GM11168 (cell line): Measurements from ENCODE around the gene GOLGA8B.
"Not testable (repeated sequence)": the region's sequence is repeated elsewhere in the genome, so short reads cannot be mapped to it uniquely, and the experiment has no call there.

Experiments used
- in situ Hi-C: fragments of 300-500 bp; cut with MboI; formaldehyde crosslinking; loops from one replicate; pipeline ENCODE4 v1.12.0; 2022; ENCODE audit warnings: low sequenced_read_pairs; ENCODE audit not compliant: unreplicated experiment

The GOLGA8B gene

DNA sequence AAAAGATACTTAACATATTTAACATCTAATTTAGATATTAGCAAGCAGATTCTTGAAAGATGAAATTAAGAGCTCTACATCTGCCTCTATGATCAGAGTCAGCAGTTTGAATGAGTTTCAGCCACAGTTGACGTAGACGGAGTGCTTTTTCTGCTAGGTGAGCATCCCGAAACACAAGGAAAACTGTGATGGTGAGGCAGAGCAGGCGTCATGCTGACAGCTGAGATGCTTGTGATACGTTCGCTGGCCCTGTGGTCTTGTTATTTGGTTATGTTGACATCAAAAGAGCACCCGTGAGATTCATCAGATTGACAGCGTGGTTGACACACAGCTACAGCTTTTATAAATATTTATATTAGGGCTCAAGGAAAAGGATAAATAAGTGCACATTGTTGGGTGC is 19.6 kb upstream of the GOLGA8B start:
- in situ Hi-C loops: loop anchor here (25.0 kb wide), 1 partner anchor 309 kb away; no protein-coding TSS in a partner anchor

DNA sequence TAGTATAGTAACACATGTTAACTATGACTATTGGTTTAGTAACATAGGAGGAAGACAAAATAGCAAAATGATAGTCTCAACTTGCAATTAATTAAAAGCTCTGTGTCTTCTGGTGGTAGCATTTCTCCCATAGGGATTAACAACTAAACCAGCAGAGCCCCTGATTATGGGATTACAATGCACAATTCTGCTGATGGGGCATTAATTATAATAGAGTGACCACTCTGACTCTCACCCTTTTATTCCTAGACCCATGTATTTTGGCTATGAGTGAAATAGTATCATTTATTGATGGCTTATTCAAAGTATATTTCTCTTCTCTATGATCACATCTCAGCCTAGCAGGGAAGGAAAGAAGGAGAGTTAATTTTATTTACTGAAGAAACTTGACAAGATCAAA is 17.5 kb upstream of the GOLGA8B start:
- in situ Hi-C loops: loop anchor here (25.0 kb wide), 1 partner anchor 311 kb away; no protein-coding TSS in a partner anchor

DNA sequence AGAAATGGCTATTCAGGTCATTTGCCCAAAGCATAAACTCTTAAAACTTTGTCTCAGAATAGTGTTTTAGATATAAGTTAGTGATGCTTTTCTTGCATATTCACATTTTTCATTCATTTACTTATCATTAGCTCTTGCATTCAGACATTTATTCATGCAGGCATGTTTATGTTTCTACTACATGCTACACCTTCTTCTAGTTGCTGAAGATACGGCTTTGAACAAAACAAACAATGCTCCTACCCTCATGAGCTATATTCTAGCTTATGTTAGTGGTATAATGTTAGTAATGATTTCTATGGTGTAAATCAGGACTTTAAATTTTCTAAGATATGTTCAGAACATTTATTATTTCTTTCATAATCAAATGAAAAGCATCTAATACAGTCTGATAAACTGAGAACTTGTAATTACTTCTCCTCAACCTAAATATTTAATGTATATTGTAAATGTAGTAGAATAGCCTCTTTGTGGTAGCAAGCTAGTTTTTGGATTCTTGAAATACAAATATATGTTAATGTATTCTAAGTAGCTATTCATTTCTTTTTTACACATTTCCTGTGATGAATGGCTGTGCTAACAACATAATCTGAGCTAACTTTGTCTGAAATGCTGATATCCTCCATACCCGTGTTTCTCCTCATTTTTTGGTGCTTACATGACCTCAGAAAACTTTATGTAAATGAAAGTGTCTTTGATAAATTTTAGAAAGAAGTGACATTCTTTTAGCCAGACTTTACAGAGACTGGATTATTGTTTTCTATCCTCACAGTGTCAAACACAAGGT is 15.5 kb upstream of the GOLGA8B start:
- in situ Hi-C loops: no loop called here

DNA sequence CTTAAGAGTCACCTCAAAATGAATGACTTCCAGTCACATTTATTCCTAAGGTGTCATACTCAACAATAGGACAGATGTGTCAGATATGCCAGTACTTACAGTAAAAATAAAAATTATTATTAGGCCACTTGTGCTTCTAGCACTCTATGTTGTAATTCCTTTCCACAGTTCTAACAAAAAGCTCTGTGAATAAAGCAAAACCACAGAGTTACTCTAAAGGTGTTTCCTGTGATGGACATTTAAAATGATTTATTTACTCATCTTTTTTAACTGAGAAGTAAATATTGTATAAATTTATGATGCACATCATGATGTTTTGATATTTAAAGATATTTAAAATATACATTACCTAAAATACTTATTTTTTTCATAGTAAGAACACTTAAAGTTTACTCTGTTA is 13.9 kb upstream of the GOLGA8B start:
- in situ Hi-C loops: no loop called here

DNA sequence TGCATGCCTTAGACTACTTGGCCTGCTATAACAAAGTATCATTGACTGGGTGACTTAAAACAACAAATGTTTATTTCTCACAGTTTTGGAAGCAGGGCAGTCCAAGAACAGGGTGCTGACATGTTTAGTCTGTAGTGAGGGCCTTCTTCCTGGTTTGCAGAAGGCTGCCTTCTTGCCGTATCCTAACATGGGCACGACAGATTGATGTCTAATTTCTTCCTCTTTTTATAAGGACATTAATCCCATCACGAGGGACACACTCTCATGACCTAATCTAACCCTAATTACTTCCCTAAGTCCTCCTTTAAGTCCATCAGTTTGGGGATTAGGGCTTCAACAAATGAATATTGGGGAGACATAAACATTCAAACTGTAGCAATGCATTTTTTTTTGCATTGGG is 10.9 kb upstream of the GOLGA8B start:
- in situ Hi-C loops: no loop called here

DNA sequence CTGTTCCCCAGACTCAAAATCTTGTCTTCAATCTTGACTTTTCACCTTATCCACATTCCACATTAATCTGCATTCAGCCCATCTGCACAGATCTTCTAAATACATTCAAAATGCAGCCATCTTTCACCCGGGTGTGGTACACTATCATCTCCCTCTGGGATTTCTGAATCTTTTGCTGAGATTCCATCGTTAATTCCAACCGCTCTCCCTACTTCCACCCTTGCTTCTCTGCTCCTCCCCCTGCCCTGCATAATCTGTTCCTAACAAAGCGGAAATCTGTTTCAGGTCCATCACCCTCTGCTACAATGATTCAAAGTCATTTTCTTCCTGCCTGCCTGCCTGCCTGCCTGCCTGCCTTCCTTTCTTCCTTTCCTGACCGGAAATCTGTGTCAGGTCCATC is 7.9 kb upstream of the GOLGA8B start:
- in situ Hi-C loops: no loop called here

DNA sequence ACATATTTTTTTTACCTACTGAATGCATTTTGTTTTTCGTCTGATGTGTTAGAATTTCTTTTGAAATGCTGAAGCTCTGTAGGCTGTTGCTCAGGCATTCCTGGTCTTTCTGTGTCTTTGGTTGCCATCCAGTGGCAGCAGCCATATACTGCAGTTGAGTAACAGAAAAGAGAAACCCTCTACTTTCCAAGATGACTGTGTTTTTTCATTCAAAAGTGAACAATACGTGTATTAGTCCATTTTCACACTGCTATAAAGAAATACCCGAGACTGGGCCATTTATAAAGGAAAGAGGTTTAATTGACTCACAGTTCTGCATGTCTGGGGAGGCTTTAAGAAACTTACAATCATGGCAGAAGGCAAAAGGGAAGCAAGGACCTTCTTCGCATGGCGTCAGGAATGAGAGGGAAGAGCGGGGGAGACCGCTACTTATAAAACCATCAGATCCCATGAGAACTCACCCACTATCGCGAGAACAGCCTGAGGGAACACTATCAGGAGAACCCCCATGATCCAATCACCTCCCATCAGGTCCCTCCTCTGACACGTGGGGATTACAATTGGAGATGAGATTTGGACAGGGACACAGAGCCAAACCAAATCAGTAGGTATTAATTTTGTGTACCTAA is 4.7 kb upstream of the GOLGA8B start:
- in situ Hi-C loops: no loop called here

DNA sequence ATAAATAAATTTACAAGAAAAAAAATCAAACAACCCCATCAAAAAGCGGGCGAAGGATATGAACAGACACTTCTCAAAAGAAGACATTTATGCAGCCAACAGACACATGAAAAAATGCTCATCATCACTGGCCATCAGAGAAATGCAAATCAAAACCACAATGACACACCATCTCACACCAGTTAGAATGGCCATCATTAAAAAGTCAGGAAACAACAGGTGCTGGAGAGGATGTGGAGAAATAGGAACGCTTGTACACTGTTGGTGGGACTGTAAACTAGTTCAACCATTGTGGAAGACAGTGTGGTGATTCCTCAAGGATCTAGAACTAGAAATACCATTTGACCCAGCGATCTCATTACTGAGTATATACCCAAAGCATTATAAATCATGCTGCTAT is 2.5 kb upstream of the GOLGA8B start:
- in situ Hi-C loops: not testable (repeated sequence)

DNA sequence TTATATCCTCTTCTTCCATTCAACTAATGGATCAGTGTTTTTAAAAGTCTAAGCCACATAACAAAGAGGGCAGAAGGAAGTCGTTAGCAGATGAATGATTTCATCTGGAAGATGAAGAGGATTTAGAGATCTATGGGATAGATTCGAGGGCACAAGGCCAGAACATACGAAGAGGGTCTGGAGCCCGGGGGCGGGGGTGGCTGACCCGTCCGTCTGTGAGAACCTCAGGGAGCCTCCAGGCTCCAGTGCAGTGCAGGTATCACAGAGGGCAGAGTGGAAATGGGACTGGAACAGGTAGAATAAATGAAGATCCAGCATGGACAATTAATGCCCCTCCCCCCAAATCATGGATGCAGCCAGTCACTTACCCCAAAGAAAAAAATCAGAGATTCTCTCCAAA is 1.5 kb upstream of the GOLGA8B start:
- in situ Hi-C loops: loop anchor here (5.0 kb wide), 1 partner anchor 68 kb away; no protein-coding TSS in a partner anchor

DNA sequence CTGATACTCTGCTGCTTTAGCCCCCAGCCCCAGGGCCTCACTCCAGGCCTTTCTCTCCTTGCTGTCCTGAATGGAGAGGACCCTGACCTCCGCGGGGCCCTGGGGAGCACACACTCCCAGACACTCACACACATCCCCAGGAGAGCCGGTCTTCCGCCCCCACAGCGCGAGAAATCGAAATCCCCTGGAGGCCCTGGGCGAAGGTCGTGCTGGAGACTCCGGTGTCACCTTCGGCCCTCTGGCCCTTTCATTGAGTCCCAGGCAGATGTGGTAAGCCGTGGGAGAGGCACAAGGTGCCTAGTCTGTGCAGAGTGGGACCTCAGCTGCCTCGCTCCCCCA is 848 bp upstream of the GOLGA8B start:
- in situ Hi-C loops: loop anchor here (5.0 kb wide), 1 partner anchor 67 kb away; no protein-coding TSS in a partner anchor

DNA sequence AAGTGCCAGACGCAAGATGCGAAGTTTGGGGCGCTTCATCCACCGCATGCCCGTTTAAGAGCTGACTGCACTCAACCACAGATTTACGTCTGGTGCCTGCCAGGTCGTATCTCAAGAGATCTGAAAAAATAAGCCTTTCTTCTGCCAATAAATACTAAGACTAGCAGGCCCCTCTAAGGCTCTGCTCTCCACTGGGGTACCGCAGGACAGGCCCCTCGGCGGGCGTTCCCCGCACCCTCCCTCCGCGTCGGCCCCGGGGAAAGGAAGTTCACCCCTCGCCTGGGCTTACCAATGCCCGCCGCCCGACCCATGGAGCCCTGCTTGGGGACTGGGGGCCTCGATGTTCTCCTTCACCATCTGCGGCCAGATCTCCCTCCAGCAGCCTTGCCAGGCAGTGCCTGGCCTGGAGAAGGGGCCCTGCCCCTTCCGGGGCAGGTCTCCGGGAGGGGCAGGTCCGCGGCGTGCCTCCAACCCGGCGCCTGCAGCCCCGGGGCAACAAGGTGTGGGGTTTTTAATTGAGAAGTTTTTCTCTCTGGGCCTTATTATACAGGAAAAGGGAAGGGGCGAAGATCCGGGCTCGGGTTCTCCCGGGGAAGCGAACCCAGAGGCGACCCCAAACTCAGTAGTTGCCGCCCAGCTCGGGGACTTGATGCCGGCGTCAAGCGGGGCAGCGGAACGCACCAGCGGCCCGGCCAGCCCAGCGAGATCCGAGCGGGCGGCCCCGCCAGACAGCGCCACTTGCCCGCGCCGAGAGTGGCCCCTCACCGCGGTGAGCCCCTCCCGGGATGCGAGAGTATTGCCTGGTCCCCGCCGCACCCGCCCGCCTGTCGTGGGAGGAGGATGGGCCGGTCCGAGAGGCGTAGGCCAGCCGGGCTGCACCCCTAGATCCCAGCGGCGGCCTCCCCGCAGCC is 735 bp downstream of the GOLGA8B start:
- in situ Hi-C loops: loop anchor here (5.0 kb wide), 1 partner anchor 65 kb away; no protein-coding TSS in a partner anchor

DNA sequence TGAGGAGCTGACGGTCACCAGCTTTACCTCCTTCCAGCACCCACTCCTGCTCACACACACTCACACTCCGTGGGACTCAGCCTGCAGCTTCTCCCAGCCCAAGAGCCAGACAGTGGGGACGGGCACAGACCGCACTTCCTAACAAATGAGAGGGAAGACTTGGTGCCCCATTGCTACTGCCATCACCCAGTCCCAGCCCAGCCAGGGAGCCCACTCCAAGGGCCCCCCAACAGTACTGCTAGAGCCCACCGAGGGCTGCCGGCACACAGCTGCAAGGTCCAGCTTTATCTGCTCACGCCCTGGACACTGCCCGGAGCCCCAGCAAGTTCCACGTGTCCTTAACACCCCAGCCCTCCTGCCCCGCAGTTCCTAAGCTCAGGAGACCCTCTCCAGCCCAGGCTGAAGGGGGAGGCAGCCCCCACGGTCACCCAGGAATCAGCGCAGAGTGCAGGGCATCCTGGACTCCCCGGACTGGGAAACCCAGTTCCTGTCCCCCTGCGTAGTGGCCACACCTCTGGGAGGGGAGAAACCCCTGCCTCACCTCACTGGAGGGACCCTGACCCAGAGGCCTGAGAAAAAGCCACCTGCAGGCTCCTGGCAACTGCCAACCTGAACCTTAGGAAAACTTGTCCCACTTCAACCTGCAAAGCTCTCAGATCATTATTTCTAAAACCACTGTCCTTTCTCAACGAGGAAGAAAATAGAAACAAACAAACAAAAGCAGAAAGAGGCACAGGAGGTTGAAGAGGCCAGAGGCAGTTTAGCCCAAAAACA is 1.6 kb downstream of the GOLGA8B start:
- in situ Hi-C loops: loop anchor here (5.0 kb wide), 1 partner anchor 65 kb away; no protein-coding TSS in a partner anchor

DNA sequence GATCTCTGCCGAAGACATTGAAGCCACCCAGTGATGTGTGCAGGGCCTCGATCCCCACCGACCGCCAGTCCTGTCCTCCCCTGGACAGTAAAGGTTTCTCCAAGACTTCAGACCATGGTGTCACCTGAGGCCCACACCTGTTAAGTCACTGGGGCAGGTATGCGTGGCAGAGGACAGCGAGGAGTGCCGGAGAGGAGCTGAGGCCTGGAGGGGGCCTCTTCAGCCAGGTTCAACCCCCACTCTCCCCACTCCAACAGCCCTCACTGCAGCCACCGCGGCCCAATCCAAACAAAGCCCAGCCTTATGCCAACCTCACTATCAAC is 2.4 kb downstream of the GOLGA8B start:
- in situ Hi-C loops: loop anchor here (5.0 kb wide), 1 partner anchor 64 kb away; no protein-coding TSS in a partner anchor

DNA sequence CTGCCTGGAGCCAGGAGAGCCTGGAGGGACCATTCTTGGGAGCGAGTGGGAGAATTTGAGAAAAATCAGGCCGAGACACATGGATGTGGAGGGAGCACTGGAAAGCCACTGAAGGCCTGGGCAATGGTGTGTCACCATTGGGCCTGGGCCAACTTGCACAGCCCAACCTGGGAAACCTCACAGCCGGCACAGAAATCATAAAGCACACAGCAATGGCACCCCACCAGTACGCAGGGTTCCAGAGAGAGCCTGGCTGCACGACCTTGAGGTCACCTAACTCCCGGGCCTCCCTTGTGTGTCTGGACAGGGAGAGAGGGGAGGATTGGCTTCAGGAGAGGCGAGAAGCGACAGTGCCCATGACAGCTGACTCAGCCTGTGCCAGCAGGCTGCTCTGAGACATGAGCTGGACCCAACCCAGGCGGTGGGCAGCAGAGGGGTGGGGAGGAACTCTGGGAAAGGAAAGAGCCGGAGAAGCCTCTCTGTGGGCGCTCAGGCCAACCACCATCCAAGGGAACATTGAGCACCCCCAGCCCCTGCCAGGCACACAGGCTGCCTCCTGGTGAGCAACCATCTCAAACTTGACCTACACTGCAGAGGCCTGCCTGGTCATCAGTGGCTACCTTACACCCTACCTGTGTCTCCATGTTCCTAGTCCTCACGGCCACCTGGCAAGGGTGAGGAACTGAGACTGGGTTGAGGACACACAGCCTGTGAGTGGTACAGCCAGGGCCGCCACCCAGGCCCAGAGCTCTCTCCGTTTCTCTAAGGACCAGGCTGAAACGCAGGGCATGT is 3.0 kb downstream of the GOLGA8B start:
- in situ Hi-C loops: loop anchor here (5.0 kb wide), 1 partner anchor 63 kb away; no protein-coding TSS in a partner anchor

DNA sequence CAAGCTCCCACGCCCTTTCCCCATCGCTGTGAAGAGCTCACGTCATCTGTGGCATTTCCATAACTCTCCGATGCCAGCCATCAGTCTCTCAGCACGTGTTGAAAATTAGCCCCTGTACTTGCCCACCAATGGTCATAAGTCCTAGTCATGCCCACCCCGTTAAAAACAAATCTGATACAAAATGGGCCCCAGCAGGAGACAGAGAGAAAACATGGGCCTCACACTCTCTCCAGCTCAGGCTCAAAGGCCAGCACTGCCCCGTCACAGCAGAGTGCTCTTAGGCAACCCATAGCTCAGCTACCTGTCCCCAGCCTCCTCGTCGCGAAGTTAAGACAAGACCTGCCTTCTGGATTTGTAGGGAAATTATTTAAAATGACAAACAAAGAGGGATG is 5.2 kb downstream of the GOLGA8B start:
- in situ Hi-C loops: no loop called here

DNA sequence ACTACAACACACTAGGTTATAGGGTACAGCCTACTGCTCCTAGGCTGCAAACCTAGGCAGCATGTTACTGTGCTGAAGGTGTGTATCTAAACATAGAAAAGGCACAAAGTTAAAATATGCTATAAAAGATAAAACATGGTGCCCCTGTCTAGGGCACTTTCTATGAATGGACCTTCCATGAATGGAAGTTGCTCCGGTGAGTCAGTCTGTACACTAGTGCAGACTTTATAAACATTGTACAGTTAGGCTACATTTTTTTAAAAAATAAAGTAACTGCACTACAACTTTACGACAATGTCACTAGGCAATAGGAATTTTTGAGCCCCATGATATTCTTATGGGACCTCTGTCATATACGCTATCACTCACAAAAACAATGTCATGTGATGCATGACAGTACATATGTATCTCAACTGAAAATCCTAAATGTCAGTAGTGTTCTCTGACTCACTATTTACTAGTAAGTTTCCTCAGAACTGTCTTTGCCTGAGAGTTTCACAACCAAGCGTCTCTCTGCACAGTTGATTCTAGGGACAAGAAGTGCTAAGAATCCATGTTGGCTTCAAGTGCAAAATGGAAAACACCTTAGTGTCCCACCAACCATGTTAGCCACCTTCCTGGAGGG is 5.7 kb downstream of the GOLGA8B start:
- in situ Hi-C loops: not testable (repeated sequence)

DNA sequence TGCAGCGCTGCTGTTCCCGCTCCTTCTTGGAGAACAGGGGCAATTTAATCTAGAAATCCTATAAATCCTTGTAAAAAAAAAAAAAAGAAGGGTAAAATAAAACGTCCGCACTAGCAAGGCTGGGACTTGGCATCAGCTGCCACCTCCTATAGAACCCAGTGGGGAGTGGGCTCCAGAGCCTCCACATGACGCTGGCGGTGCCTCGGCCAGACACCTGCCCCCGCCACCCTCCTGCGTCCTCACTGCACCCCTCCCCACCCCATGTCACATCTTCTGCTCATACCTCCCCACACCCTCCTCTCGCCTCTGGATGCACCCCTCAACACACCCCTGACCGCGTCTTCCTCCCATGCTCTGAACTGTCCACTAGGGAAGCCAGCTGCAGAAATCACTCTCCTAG is 8.4 kb downstream of the GOLGA8B start:
- in situ Hi-C loops: not testable (repeated sequence)

DNA sequence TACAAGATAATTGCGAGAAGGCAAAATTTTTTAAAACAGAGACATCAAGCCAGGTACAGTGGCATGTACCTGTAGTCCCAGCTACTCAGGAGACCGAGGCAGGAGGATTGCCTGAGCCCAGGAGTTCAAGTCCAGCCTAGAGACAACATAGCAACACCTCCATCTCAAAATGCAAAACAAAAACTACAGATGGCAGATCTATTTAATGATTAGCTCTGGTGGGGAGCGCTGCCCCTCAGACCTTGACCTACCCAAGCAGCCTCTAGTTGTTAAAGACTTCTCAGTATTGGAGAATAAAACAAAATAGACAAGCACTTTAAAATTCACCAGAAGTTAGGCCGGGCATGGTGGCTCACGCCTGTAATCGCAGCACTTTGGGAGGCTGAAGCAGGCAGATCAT is 10.5 kb downstream of the GOLGA8B start:
- in situ Hi-C loops: loop anchor here (5.0 kb wide), 1 partner anchor 146 kb away; no protein-coding TSS in a partner anchor
